ENCODE results near the gene LINGO4.

DNA sequence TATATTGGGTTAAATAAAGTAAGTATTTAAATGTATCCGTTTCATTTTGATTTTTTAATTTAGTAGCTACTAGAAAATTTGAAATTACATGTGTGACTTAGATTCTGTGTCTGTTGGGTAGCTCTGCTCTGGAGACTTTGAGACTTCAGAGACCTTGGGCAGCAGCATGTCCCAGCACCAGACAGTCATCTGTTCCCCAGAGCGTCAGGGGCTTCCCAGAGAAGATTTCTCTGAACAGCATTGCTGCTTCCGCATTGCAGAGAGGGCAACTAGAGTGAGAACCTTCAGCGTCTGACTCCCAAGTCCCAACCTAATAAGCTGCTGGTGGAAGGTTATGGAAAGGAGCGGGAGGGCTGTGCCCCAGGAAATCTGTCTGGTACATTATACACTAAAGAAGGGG, 6.6 kb downstream of the LINGO4 start:
- TF ChIP-seq, protein P1, sequence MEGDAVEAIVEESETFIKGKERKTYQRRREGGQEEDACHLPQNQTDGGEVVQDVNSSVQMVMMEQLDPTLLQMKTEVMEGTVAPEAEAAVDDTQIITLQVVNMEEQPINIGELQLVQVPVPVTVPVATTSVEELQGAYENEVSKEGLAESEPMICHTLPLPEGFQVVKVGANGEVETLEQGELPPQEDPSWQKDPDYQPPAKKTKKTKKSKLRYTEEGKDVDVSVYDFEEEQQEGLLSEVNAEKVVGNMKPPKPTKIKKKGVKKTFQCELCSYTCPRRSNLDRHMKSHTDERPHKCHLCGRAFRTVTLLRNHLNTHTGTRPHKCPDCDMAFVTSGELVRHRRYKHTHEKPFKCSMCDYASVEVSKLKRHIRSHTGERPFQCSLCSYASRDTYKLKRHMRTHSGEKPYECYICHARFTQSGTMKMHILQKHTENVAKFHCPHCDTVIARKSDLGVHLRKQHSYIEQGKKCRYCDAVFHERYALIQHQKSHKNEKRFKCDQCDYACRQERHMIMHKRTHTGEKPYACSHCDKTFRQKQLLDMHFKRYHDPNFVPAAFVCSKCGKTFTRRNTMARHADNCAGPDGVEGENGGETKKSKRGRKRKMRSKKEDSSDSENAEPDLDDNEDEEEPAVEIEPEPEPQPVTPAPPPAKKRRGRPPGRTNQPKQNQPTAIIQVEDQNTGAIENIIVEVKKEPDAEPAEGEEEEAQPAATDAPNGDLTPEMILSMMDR (conservative IDR thresholded peaks at IDR 0.05; ENCODE audit: low read depth, low read length) = no peak
- no peak for TF ChIP-seq EZH2 (IDR thresholded peaks at IDR 0.05; ENCODE audit: borderline replicate concordance, low read depth, low read length, poor library complexity, severe bottlenecking)
